HG03066 (cell line): ENCODE data around the gene ARHGEF2.

Source experiments
- ATAC-seq: cut with Tn5 transposase; IDR thresholded peaks from one replicate; pipeline ENCODE4 v1.9.1; 2021; ENCODE audit warnings: low read depth; ENCODE audit not compliant: unreplicated experiment

The ARHGEF2 gene

DNA sequence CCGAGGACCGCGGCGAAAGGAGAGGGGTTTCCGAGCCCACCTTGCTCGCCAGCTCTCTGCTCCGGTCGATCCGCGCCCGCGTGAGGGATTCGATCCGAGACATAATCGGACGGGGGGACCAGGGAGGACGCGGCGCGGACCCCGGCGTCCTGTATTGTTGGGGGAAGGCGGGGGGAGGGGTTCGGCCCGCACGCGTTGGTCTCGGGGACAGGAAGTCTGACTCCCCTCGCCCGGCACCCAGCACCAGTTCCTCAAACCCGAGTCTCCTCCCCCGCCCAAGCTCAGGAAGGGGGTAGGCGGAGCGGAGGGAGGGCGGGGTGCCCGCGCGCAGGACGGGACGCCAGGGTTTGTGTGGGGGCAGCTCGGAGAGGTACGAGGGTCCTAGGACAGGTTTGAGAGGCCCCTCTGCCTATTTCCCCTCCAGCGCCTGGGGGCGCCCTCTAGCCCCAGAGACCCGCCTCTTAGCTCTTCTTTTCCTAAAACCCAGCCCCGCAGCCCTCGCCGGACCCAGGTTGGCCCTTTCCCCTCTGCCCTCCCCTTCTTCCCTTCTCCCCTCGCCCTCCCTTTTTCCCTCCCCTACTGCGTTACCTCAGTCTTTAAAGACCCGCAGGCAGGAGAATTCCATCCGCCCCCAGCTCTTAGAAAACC, at the start of gene ARHGEF2:
ARHGEF2 (minus strand) TSS at position 223 of the 648 bp plus-strand sequence; CDS start at position 103, 120 bp downstream.
- ATAC-seq = no peak

DNA sequence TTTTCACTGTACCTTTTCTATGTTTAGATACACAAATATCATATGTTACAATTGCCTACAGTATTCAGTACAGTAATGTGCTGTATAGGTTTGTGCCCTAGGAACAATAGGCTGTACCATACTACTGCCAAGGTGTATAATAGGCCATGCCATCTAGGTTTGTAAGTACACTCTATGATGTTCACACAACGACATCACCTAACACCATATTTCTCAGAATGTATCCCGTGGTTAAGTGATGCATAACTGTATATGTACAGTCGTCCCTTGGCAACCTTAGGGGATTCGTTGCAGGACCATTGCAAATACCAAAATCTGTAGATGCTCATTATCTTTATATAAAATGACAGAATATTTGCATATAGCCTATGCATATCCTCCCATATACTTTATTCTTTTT, 48.2 kb upstream of the ARHGEF2 start:
- no peak for ATAC-seq

DNA sequence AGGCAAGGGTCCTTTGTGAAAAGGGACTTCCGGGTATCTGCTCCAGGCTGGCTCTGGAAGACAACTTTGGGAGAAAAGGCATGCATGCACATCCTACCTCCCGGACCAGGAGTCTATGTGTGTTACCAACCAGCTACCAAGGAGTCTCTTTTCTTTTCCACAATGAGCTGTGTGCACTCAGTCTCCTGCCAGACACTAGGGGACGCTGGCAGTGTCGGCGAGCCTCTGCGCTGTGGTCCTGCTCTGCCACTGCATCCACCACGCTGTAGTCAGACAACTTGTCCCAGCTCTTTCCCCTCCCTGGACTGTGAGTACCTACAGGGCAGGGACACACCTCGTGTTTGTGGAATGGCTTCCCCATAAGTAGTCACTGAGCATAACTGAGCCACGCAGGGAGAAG, 47.5 kb upstream of the ARHGEF2 start:
- ATAC-seq = no peak

DNA sequence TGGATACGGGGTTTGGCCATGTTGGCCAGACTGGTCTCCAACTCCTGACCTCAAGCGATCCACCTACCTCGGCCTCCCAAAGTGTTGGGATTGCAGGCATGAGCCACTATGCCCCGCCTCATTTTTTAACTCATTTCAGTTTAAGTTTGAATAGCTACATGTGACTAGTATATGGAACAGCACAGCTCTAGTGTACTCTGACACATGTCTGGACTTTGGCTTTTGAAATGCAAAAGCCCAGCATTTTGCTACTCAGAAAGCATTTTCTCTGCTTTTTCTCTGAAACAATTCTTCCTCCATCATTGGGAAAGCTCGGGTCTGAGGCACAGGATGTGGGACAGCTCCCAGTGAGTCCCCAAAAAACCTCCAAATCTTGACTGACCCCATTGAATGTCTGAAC, 46.5 kb upstream of the ARHGEF2 start:
- ATAC-seq = no peak

DNA sequence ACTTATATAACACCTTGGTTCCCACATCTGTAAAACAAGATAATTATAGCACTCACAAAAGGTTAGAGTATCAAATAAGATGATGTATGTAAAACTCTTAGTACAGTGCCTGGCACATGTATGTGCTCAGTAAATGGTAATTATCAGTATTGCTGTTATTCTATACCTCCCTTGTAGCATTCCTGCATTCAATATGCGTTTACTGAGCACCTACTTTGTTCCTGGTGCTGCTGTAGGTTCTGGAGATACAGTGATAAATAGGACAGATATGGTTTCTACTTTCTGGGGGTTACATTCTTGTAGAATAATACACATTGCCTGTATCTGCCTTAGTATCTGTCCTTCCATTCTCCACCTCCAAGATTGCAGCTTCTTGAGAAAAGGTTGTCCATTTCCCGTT, 43.6 kb upstream of the ARHGEF2 start:
- no peak for ATAC-seq

DNA sequence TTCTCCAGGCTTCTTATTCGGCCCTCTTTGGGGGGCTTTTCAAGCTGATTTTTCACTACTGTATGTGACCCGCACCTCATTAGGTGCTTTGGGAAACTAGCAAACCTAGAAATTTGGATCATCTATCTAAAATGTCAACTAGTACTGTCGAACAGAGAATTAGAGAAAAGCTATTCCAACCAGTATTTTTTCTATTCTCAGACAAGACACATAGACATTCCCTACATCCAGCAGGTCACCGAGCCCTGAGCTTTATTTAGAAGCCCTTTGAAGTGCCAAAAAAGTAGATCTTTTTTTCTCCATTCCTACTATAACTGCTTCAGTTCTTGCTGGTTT, 42.7 kb upstream of the ARHGEF2 start:
- no peak for ATAC-seq

DNA sequence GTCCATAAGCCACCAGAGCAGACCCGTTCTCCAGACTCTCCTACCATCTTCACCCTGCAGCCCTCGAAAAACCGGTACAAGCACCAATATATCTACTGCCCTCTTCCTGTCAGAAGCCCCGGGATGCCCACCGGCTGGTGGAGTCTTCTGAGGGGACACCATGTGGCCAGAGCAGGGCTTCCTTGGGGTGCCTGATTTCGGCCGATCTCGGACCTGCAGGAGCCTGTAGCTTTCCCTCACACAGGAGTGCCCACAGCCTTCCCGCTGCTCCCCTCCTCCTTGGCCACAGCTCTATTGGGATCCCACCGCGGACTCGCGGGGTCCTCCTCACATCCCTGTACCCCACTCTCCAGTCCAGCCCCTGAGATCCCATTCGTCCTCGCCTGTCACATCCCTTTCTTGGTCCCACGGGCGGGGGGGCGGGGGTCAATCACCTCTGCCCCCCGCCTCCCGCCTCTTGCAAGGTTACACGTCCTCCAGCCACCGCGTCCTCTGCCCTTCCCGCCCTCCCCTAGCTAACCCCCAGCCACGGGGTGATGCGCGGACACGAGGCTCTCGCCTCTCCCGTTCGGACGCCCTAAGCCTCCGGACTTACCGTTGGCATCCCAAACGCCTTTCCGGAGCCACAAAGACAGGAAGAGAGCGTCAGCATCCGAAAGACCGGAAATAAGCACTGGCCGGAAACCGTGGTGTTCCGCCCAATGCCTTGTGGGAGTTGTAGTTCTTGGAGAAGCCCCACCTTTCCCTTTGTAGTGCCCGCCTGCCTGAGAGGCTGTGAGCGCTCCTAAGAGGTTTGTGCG, 42.1 kb upstream of the ARHGEF2 start, which contains the start of gene SSR2:
SSR2 (minus strand) TSS at position 659 of the 800 bp plus-strand sequence. CDS start 784 bp downstream, outside the sequence.
- ATAC-seq = peak; percentile 98

DNA sequence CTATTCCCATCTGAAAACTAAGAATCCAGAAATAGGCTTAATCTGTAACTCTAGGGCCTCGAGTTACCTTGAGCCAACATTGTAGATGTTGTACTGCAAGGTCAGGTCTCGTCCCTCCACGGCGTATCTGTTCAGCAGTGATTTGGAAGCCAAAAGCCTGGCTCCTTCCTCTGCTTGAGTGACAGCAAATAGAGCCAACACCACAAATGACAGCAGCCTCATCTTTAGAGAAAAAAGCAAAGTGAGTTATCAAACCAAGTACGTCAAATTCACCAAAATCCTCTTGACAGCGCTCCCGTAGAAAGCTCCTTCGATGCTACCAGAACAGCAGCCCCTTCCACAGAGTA, 41.6 kb upstream of the ARHGEF2 start:
- no peak for ATAC-seq

DNA sequence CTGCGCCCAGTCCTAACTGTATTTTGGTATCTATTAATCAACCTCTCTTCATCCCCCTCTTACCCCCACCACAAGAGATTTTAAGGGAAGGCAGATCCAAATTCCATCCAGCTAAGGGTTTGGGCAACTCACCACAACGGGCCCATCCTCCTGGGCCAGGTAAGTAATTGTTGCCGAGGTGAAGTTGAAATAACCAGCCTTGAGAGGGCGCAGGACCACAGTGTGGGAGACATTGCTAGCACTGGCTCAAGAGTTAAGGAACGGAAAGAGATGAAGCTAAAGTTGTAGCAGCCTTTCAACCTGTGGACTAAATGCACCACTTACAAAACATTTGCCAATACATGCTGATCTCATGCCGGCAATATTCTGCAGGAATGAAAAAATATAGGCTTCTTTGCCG, 36.5 kb upstream of the ARHGEF2 start:
- no peak for ATAC-seq

DNA sequence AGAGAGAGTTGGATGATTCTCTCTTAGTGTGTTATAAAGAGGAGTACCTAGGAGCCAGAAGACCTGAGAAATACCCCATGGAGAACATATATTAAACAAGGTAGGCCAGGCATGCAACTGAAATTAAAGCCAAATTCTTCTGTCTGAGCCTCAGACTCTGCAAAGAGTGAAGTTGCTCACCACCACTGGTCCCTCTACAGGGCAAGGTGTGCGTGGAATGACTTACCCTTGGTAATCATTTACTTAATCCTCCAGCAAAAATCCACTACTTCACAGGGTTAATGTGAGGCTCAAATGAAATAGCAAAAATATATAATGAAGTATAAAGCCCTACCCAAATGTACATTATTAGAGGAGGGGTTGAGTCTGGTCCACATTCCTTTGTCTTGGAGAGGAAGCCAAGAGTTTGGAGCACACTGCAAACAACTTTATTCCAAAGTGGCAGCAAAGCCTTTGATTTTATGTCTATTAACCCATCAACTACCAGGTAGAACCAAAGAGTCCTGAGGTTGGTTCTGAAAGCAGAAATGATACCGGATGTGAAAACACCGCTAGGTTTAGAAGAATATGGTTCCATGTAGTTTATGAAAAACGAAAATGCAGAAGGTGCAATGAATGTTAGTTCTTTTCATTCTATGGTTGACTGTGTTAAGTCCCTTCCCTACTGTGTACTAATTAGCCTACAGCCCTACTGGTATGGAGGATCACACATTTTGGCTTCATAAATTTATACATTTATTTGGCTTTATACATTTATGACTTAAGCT, 33.9 kb upstream of the ARHGEF2 start:
- peak; percentile 81 for ATAC-seq

DNA sequence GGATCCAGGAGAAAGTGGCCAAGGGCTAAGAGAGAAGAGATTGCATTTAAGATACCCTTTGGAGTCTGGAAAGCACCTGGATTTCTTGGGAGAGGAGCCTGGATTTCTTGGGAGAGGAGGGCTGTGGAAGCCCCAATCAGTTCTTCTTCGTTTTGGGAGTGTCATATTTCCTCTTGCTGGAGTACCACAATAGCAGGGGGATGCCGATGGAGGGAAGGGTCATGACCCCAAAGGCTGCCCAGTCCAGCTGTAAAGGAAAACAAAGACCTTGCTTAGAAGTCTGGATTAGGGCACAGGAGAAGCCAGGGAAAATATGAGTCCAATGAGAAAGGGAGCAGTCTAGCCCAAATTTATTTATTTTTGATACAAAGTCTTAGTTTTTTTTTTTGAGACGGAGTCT, 31.1 kb upstream of the ARHGEF2 start:
- no peak for ATAC-seq

DNA sequence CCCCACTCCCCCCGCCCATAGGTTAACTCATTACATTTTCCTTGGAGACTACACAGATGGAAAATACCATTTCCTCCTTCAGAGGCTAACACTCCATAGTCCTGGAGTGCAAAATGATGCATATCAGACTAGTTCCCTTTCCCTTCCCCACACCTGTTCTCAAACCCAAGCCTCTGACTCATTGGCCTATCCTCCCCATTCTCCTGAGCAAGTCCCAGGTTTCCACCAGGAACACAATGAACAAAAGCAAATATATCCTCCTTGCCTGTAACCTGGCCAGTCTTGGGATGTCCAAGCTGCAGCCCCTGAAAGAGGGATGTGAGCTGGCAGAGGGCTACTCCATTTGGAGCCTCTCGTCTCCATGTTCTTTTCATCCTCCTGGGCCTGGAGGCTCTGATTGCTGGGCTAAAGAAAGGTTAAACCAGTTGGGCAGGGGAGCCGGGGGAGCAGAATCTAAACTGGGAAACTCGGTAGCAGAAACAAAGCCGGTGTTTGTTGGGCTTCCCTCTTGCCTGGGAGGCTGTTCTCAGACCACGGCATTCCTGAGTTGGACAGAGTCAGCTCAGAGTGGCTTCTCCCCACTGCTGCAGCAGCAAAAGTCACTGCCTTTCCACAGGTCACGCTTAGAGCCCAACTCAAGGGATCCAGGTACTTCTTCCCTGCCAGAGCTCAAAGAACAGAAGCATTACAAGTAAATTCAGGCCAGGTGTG, 28.5 kb upstream of the ARHGEF2 start:
- no peak for ATAC-seq

DNA sequence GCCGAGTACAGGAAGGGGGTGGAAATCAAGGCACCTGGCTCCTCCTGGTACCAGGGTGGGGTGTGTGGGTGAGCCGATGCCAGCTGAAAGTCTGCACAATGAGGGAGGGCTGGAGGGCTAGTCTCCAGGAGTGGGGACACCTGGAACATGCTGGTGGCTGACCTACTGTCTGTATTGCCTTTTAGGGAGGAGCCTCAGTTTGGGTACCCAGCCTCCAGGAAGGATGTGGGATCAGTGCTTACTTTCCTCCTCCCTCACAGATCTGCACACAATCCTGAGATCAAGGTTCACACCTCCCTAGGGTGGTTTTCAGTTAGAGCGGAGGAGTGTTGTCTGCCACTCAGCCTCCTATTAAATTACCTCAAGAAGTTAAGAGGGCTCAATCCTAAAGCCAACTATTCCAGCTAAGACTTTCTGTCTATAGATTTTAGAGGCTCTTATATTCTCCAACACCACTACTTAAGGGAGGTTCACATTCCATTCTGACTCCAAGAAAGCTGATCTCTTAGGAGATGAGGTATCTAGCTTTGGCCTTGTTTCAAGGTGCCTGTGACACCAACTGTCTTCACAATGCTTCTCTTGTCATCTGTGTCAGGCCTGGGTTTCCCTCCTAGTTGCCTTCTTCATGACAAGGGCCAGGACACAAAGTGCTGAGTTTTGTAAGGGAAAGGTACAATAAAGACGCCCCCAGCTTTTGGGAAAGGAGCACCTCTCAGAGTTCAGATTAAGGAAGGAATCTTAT, 26.7 kb upstream of the ARHGEF2 start:
- no peak for ATAC-seq

DNA sequence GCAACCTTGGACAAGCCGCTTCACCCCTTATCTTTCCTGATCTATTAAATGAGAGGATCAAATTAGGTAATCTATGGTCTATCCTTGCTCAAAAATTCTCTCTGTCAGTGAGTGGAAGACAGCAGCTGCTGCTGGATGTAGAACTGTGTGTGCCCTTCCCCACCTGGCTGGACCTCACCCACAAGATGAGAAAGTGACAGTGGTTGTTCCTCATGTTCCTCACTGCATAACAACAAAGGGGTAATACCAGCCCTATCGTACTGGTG, 25.5 kb upstream of the ARHGEF2 start:
- ATAC-seq = no peak

DNA sequence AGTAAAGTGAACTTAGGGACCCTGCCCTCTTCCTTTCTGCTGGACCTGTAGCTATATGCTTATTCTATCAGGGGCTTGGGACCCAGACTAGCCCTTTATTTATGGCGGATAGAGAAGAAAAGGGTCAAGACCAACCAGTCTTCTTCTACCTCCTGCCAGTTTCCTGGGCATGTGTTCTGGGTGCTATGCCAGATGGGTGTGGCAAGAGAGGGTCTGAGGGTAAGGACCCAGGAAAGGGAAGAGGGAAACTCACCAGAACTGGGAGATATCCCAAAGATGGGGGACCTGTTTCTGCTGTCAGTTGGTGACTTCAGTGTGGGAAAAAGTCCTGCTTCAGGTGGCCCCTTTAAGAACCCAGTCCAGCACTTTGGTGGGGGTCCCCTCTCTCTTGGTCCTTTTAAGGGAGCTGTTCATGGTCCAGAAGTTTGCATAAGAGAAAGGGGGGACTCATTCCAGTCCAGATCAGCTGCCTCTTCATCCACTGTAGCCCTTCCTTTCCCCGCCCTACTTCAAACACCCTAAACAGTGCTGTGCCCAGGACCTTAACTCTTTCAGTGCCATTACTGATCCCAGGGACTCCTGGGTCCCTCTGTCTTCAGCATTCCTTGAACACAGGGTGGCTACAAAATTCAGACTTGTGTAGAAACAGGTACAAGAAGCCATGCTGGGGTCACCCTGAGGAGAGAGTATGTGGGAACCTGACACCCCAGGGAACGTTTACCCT, 24.0 kb upstream of the ARHGEF2 start:
- no peak for ATAC-seq

DNA sequence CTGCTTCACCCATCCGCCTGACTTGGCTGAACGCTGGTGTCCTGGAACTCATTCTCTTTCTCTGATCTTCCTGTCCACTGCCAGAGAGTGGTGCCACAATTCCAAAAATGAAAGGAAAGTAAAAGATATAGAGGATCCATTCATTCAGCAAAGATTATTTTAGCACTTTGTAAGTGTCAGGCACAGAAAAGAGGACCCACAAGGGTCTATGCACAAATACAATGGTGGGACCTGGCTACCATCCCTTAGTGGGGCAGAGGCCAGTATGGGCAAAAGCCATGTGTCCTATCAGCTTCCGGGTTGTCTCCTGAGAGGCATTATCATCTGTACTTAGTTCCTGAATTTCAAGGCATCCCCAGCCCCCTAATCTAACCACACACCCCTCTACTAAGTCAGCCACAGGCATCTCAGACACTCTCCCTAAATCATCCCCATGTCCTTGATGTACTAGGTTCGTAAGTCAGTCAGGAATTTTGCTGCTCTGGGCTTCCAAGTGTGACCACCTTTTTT, 23.4 kb upstream of the ARHGEF2 start:
- no peak for ATAC-seq

DNA sequence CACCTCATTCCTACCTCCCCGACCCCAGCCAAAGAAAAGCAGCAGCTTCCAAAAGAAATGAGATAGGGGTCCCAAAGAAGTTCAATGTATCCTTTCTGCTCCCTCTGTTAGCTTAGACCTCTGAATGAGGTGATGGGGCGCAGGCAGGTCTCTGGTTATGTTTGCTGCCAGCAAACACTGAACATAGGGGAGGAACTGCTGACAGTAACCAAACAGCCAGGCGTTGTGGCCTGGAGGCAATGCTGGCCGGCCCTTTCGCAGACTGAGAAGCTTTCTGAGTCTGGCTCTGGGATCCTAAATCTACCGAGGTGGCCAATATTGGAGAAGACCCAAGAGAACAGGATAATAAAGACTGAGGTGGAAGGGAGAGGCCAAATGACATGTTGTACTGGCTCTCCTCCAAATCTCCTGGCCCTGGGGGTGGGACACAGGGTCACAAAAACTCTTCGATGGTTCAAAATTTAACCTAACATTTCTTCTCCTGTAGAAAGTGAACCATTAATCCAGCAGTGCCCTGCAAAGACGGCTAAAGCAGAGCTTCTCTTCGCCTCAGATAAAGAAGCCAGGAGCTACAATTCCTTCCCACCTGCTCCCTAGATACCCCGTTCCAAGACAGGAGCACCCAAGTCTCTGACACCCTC, 22.8 kb upstream of the ARHGEF2 start:
- ATAC-seq = no peak

DNA sequence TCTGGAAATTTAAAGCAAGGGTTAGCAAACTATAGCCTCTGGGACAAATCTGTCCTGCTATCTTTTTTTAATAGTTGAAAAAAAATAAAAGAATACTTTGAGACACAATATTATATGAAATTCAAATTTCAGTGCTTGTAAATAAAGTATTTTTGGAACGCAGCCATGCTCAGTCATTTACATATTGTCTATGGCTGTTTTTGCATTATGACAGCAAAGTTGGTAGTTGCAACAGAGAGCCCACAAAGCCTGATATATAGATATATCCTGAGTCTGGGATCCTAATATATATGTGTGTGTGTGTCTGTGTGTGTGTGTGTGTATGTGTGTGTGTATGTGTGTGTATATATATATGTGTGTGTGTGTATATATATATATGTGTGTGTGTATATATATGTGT, 21.6 kb upstream of the ARHGEF2 start:
- ATAC-seq = no peak

DNA sequence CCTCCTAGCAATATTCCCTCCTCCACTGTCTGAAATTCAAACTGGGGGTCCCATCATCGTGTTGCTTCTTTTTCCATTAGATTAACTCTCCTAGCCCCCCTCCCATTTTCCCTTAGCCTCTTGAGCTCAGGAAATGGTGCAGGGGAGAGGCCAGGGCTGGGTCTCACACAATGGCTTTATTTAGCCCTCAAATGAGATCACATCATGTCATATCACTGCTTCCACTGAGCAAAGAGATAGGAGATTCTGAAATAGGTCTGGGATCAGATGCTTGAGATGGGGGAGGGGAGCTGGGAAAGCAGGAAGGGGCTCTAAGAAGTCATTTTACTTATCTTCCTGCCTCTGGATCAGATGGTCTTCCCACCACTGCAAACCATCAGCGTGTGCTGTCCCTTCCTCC, 17.8 kb upstream of the ARHGEF2 start:
- no peak for ATAC-seq
